GDM1 (cell line): ENCODE results near the gene GTF2F2.
"Not testable (repeated sequence)": the region's sequence is repeated elsewhere in the genome, so short reads cannot be mapped to it uniquely, and the experiment has no call there.

Source experiments
- DNase-seq: peaks from one replicate; lab custom pipeline; 2025; lab: John Stamatoyannopoulos, UW

GTF2F2 gene

DNA sequence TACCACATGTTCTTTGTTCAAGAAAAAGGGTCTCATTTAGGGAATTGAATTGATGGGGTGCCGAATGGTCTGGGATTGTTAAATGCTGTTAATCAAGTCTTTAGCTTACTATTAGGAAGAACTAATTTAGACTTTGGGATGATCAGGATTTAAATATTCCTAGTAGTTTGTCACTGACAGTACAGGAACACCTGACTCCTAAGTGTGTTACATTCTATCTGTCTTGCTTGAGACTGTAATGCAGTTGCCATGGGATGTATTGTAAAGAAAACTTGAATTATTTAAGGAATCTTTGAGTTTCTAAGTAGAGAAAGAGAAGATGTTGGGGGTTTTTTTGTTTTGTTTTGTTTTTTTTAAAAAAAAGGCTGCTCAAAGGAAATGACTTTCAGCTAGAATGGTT, 98.4 kb downstream of the GTF2F2 start:
- no peak for DNase-seq

- DNase-seq: no peak
Measured at GRCh38 chr13:45219123-45219891, 99.0 kb downstream of the GTF2F2 start.

- peak; percentile 24 for DNase-seq
Measured at GRCh38 chr13:45219938-45220375, 99.6 kb downstream of the GTF2F2 start.

- no peak for DNase-seq
Measured at GRCh38 chr13:45220403-45220802, 100.1 kb downstream of the GTF2F2 start.

DNA sequence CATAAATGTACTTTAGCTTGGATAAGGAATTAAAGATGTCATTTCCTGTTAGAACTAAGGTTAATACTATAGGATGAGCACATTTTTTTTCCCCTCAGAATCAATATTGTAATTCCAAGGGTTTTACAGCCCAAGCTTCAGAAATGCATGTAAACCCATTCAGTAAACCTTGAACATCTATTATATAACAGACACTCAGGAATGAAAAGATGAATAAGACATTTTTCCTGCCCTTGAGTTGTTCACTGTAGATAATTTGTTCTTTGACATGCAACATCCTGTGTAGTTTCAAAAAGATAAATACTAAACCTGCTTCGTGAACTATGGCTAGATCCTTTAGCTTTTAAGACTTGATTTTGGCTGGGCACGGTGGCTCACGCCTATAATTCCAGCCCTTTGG, 102.2 kb downstream of the GTF2F2 start:
- no peak for DNase-seq

- no peak for DNase-seq
Measured at GRCh38 chr13:45222919-45223318, 102.6 kb downstream of the GTF2F2 start.

- no peak for DNase-seq
Measured at GRCh38 chr13:45224176-45224575, 103.9 kb downstream of the GTF2F2 start.

- DNase-seq: no peak
Measured at GRCh38 chr13:45225370-45225769, 105.1 kb downstream of the GTF2F2 start.

GRCh38 chr13:45226024-45226423, 105.7 kb downstream of the GTF2F2 start:
- DNase-seq: no peak

GRCh38 chr13:45228002-45228401, 107.7 kb downstream of the GTF2F2 start:
- DNase-seq: no peak

DNA sequence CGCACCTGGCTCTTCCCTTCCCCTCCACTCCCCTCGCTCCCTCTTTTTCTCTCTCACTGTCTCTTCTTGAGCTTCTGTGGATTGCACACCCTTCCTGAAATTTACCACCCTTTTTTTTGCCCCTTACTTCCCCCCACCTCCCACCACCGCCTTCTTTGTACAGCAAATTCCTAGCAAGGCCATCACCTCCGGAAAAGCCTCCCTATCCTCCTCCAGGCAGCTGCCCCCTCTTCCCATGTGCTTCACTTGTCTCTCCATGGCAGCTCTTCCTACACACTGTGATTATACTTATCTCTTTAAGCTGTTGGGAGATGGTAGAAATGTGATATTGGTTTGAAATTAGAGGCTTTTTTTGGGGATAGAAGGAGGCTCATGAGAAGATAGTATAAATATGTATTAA, 108.9 kb downstream of the GTF2F2 start:
- no peak for DNase-seq

DNA sequence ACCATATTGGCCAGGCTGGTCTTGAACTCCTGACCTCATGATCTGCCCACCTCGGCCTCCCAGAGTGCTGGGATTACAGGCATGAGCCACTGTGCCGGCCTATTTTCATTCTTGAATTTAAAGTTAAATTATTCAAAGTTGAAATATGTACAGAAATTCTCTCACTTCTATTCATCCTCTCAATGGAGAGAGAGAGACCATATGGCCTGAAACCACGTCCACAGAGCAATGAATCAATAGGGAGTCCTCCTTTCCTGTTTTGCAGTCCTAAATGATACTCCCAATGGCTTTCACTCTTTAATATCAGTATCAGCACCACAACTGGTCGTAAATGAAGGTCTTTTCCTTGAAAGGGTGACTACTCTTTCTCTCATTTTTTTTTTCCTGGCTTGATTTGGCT, 111.0 kb downstream of the GTF2F2 start:
- DNase-seq: no peak

DNA sequence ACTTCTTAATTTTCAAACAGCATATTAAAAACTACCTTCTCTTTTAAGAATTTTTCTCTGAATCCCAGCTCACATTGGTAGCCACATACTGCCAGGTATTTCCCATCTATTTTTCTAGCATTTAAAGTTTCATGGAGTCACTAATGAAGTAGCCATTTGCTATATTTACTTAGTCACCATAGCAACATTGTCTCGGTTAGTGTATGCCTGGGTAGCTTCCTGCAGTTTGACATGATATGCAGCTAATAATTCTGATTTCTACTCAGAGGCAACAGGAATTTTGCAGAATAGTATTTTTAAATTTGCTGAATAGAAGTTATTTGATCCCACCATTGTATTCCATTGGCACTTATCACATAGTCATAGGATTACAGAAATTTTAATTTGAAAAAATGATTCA, 111.4 kb downstream of the GTF2F2 start:
- DNase-seq: no peak

DNA sequence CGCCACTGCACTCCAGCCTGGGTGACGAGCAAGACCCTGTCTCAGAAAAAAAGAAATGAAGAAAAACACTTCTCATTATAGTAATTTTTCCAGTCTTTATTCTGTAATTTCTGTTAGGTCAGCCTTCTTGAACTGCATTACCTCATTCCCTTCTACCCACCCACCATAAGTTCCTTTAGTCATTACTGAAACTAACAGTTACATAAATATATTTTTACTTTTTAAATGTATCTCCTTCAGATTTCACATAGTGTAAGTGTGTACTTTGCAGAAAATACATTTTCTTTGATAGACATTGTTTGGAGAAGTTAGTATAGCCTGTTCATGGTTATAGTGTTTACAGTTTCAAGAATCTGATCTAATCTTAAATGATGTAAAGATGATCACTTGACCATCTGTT, 112.3 kb downstream of the GTF2F2 start:
- no peak for DNase-seq

DNA sequence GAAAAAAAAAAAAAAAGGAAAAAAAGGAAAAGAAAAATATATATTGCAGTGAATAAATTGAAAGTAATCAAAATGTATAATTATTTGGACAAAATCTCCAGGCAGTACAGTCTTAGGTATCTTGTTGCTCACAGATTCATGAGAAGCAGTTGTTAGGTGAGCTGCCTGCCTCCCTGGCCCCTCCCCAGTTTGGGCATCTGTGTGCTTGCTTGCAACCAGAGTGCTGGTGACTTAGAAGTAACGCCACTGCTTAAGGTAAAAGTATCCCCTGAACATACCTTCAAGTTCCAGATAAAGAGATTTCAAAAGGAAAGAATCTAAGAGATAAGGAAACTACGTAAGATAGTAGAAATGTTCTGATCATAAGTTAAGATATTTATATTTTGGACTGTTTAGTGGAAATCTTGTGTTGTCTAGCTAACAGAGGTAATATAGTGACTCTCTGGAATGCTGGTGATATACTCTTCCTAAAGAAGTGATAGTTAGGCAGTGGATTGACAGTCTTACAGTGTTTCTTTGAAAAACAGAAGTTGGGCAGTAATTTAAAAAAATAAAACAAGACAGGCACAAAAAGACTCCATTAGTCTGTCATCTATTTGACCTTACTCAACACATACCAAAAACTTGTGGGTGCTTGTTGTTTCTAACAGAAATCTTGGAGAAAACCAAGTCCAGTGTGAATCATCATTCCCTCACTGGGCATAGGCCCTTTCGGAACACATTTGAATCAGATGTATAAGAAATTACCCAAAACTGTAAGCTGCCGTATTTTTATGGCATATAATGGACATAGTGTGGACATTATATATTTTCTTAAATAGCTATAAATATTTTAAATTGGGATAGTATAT, 118.9 kb downstream of the GTF2F2 start:
- DNase-seq: no peak

DNA sequence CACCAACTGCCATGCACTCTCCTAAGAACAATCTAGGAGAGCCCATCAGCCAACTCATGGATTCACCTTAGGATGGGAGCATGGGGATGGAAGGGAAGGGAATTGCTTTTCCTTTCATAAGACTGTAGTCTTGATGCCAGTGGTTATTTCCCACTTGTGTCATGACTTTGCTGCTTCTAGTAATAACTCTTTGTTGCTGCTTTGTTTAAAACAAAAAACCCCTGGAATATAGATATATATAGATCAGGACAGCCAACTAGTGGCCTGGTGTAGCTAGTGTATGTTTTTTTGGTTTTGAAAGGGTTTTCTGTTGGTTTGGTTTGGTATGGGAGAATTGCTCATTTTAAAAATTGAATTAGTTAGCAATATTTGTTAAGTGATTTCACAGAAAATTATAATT, 119.8 kb downstream of the GTF2F2 start:
- no peak for DNase-seq

DNA sequence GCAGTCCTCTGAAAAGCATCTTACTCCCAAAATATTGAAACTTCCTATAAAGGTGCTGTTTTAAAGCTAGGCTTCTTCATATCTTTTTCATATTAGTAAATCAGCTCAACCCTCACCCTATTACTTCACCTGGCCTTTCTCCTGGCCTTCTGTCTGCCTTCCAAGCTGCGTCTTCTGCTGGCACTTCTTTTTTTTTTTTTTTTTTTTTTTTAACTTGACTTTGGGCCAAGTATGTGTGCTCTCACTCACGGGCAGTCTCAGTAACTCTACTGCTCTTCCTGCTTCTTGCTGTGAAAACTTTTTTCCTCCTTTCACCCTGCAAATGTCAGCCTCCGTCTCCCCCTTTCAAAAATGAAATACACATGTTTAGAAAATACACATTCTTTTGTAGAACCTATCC, 121.8 kb downstream of the GTF2F2 start:
- peak; percentile 17 for DNase-seq

DNA sequence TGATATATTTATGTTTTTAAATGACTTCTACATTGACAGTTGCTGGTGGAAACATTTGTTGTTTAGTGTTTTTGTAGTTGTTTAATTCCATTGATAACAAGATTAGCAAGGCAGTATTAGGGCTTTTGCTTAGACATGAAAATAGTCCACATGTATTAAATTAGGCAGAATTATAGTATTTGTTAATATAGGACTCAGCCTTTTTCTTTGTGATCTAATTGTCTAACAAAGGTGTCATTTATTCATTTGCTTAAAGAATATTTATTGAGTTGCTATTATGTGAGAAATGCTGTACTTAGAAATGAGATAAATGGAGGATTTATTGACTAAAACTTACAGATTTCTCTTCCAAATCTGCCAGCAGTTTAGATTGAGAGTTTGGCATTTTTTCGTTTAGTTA, 122.2 kb downstream of the GTF2F2 start:
- DNase-seq: no peak

- DNase-seq: no peak
Measured at GRCh38 chr13:45243077-45243476, 122.8 kb downstream of the GTF2F2 start.

GRCh38 chr13:45244736-45245135, 124.4 kb downstream of the GTF2F2 start:
- DNase-seq: not testable (repeated sequence)

- DNase-seq: no peak
Measured at GRCh38 chr13:45249662-45250061, 129.4 kb downstream of the GTF2F2 start.

- DNase-seq: no peak
Measured at GRCh38 chr13:45254396-45254795, 134.1 kb downstream of the GTF2F2 start.

- DNase-seq: no peak
Measured at GRCh38 chr13:45255247-45255987, 135.1 kb downstream of the GTF2F2 start.
